ENCODE data around the gene KHDC3L.
"Not testable (repeated sequence)": the region's sequence is repeated elsewhere in the genome, so short reads cannot be mapped to it uniquely, and the experiment has no call there.

DNA sequence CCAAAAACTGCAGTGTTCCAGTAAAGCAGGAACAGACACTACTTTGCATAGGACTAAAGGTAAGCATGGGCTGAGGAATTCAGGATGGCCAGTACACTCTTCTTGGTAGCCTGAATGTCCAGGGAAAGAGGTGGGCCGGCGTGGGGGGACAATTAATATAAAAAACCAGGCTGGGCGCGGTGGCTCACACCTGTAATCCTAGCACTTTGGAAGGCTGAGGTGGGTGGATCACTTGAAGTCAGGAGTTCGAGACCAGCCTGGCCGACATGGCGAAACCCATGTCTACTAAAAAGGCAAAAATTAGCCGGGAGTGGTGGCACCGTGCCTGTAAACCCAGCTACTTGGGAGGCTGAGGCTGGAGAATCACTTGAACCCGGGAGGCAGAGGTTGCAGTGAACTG, 19.1 kb downstream of the KHDC3L start:
- TF ChIP-seq, protein P1, sequence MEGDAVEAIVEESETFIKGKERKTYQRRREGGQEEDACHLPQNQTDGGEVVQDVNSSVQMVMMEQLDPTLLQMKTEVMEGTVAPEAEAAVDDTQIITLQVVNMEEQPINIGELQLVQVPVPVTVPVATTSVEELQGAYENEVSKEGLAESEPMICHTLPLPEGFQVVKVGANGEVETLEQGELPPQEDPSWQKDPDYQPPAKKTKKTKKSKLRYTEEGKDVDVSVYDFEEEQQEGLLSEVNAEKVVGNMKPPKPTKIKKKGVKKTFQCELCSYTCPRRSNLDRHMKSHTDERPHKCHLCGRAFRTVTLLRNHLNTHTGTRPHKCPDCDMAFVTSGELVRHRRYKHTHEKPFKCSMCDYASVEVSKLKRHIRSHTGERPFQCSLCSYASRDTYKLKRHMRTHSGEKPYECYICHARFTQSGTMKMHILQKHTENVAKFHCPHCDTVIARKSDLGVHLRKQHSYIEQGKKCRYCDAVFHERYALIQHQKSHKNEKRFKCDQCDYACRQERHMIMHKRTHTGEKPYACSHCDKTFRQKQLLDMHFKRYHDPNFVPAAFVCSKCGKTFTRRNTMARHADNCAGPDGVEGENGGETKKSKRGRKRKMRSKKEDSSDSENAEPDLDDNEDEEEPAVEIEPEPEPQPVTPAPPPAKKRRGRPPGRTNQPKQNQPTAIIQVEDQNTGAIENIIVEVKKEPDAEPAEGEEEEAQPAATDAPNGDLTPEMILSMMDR (IDR thresholded peaks at IDR 0.05; ENCODE audit: poor library complexity), result not testable (repeated sequence)
- TF ChIP-seq EZH2 (IDR thresholded peaks at IDR 0.05; ENCODE audit: borderline replicate concordance); EZH2phosphoT487 (IDR thresholded peaks at IDR 0.05; ENCODE audit: low read depth, severe bottlenecking, unreplicated experiment): not testable (repeated sequence)
